GM12878 (cell line): ENCODE results near the gene GANAB. TPM values are rescaled to one million over a fixed set of nuclear protein-coding genes. Genes with fewer than 3 reads are reported as not detected.
A peak's percentile ranks its signal among the peaks of the same experiment; 100 is the strongest.

Experiments
- ATAC-seq: fragments of 200-7000 bp; cut with Tn5 transposase; 3 replicates; pipeline ENCODE4 v1.9.1; 2020; ENCODE audit warnings: mild to moderate bottlenecking, moderate library complexity
- BruUV-seq: library from RNA; stranded (reverse); fragments of 400-500 nt; replicated peaks from 2 replicates; lab custom pipeline; 2021; lab: Mats Ljungman, UMichigan
- CTCF ChIA-PET: fragments of 300-600 bp; sonication (Branson Sonifier 250); formaldehyde crosslinking; extraction: SDS; loops from one replicate; lab custom pipeline; 2021; ENCODE audit warnings: inconsistent platforms; lab: Yijun Ruan, JAX
- POLR2A ChIA-PET: fragments of 350-600 bp; formaldehyde crosslinking; extraction: SDS; loops from one replicate; lab custom pipeline; 2021; ENCODE audit warnings: inconsistent platforms; lab: Charles Lee
- RAD21 ChIA-PET: fragments of 300-600 bp; sonication (Branson Sonifier 250); formaldehyde crosslinking; loops from one replicate; lab custom pipeline; 2023; ENCODE audit warnings: antibody characterized with exemption; ENCODE audit not compliant: unreplicated experiment; lab: Charles Lee
- SMC1A ChIA-PET: fragments of 300-600 bp; sonication (Branson Sonifier 250); formaldehyde crosslinking; loops from one replicate; lab custom pipeline; 2023; ENCODE audit not compliant: unreplicated experiment, uncharacterized antibody; lab: Charles Lee
- DNase-seq: peaks from one replicate; pipeline ENCODE4 v3.0.0-alpha.2; 2011; ENCODE audit warnings: low read depth, low spot score
- FAIRE-seq: peaks from 3 replicates; lab custom pipeline; 2011; peaks lifted over from hg19 to GRCh38; lab: Jason Lieb, UNC
- H2AFZ ChIP-seq: 2 replicates; pipeline ENCODE4 v1.6.0; 2011; ENCODE audit warnings: low read depth, low read length, control low read depth; ENCODE audit not compliant: control insufficient read depth
- H3K27ac ChIP-seq: 2 replicates; pipeline ENCODE4 v1.5.1; 2011; ENCODE audit warnings: control low read depth; ENCODE audit not compliant: control insufficient read depth, insufficient read depth
- H3K27me3 ChIP-seq, 2 experiments: replicated peaks in 1 of 2; 2 replicates each; pipeline versions ENCODE4 v1.6.0 to v1.6.1; 2011; ENCODE audit warnings: low read length in 1 of 2; ENCODE audit not compliant: control insufficient read depth in 2 of 2, insufficient read depth in 2 of 2
- H3K36me3 ChIP-seq, 2 experiments: 2 replicates each; pipeline ENCODE4 v1.5.1; 2011; ENCODE audit warnings: low read length in 1 of 2; ENCODE audit not compliant: control insufficient read depth in 2 of 2, insufficient read depth in 2 of 2
- H3K4me1 ChIP-seq: 2 replicates; pipeline ENCODE4 v1.6.1; 2011; ENCODE audit warnings: mild to moderate bottlenecking, low read length, moderate library complexity, mixed read lengths; ENCODE audit not compliant: control insufficient read depth, insufficient read depth
- H3K4me2 ChIP-seq: 2 replicates; pipeline ENCODE4 v1.6.0; 2011; ENCODE audit warnings: control low read depth; ENCODE audit not compliant: control insufficient read depth, insufficient read depth
- H3K4me3 ChIP-seq: fragments of 200-600 bp; sonication (generic); 2 replicates; pipeline ENCODE4 v1.5.1; 2016
- H3K79me2 ChIP-seq: 2 replicates; pipeline ENCODE4 v1.6.0; 2011; ENCODE audit warnings: low read length; ENCODE audit not compliant: control insufficient read depth, insufficient read depth
- H3K9ac ChIP-seq: 2 replicates; pipeline ENCODE4 v1.8.0; 2011; ENCODE audit warnings: low read length, control low read depth, mixed read lengths; ENCODE audit not compliant: control insufficient read depth, insufficient read depth
- H3K9me3 ChIP-seq: replicated peaks from 3 replicates; pipeline ENCODE4 v1.5.1; 2011; ENCODE audit warnings: mild to moderate bottlenecking, low read length; ENCODE audit not compliant: control insufficient read depth, insufficient read depth
- H4K20me1 ChIP-seq: 2 replicates; pipeline ENCODE4 v1.6.0; 2011; ENCODE audit not compliant: control insufficient read depth, insufficient read depth
- FOXK2 ChIP-seq: fragments of 450-650 bp; IDR thresholded peaks from 2 replicates; pipeline ENCODE4 v1.6.1; 2017; ENCODE audit warnings: mild to moderate bottlenecking, moderate library complexity
- HDAC2 ChIP-seq: fragments of 200-600 bp; sonication (generic); IDR thresholded peaks from 2 replicates; pipeline ENCODE4 v1.6.1; 2017
- HDGF ChIP-seq: fragments of 450-650 bp; IDR thresholded peaks from 2 replicates; pipeline ENCODE4 v1.6.1; 2016; ENCODE audit warnings: antibody characterized with exemption
- KLF5 ChIP-seq: fragments of 450-650 bp; IDR thresholded peaks from 2 replicates; pipeline ENCODE4 v1.6.1; 2014; ENCODE audit warnings: mild to moderate bottlenecking; ENCODE audit not compliant: partially characterized antibody
- MYB ChIP-seq: fragments of 150-350 bp; IDR thresholded peaks from 2 replicates; pipeline ENCODE4 v1.6.1; 2014; ENCODE audit warnings: mild to moderate bottlenecking, low read depth, low read length, borderline replicate concordance
- NRF1 ChIP-seq: conservative IDR thresholded peaks from 2 replicates; pipeline ENCODE4 v1.6.1; 2011; ENCODE audit warnings: mild to moderate bottlenecking, low read depth, low read length, improper control_type of control experiment
- RB1 ChIP-seq: fragments of 450-650 bp; formaldehyde crosslinking; IDR thresholded peaks from 2 replicates; pipeline ENCODE4 v1.6.1; 2017; ENCODE audit warnings: mild to moderate bottlenecking, borderline replicate concordance
- SIX5 ChIP-seq: IDR thresholded peaks from 2 replicates; pipeline ENCODE4 v1.6.1; 2011; ENCODE audit warnings: mild to moderate bottlenecking, low read depth, low read length, moderate library complexity; ENCODE audit not compliant: severe bottlenecking
- SMAD5 ChIP-seq: IDR thresholded peaks from 2 replicates; pipeline ENCODE4 v1.6.1; 2016; ENCODE audit warnings: antibody characterized with exemption, low read depth
- SMARCA5 ChIP-seq: fragments of 450-650 bp; IDR thresholded peaks from 2 replicates; pipeline ENCODE4 v1.6.1; 2017; ENCODE audit warnings: mild to moderate bottlenecking
- SMC3 ChIP-seq: IDR thresholded peaks from 2 replicates; pipeline ENCODE4 v1.6.1; 2011; ENCODE audit warnings: low read length, improper control_type of control experiment, borderline replicate concordance
- SPI1 ChIP-seq: IDR thresholded peaks from 2 replicates; pipeline ENCODE4 v1.6.1; 2011; ENCODE audit warnings: low read depth, mild to moderate bottlenecking, low read length, moderate library complexity, borderline replicate concordance; ENCODE audit not compliant: insufficient read depth
- TARDBP ChIP-seq: IDR thresholded peaks from 2 replicates; pipeline ENCODE4 v1.6.1; 2016; ENCODE audit warnings: borderline replicate concordance
- WRNIP1 ChIP-seq: IDR thresholded peaks from 2 replicates; pipeline ENCODE4 v1.6.1; 2011; ENCODE audit warnings: low read depth, low read length, improper control_type of control experiment, borderline replicate concordance
- ZNF217 ChIP-seq: fragments of 450-650 bp; IDR thresholded peaks from 2 replicates; pipeline ENCODE4 v1.6.1; 2017; ENCODE audit warnings: antibody characterized with exemption, mild to moderate bottlenecking
- WGBS: methylation state at CpG from one replicate; pipeline ENCODE4 v1.1.6; 2016; ENCODE audit warnings: low lambda C conversion rate; ENCODE audit not compliant: insufficient replicate concordance, insufficient coverage; ENCODE audit errors: missing lambda C conversion rate; 5-methylcytosine and 5-hydroxymethylcytosine counted together
- in situ Hi-C: fragments of 300-500 bp; cut with MboI; formaldehyde crosslinking; loops from 9 replicates; pipeline ENCODE4 v1.14.3; 2018; ENCODE audit warnings: mixed read lengths
- intact Hi-C: fragments of 100-400 bp; cut with micrococcal nuclease; formaldehyde crosslinking; loops from one replicate; pipeline ENCODE4 v1.14.2; 2022; ENCODE audit not compliant: unreplicated experiment
- polyA plus RNA-seq, 11 experiments: library from polyadenylated mRNA; depleted of rRNA in 4 of 11; unstranded in 6 of 11; stranded (reverse) in 5 of 11; fragments of >200 nt; fragmentation: Nextera tagmentation in 4 of 11; fragmentation: Illumina TruSeq in 1 of 11; extraction: Ambion mirVana in 4 of 11; extraction: Trizol in 1 of 11; gene quantifications; 1 replicate in 1 of 11; 2 replicates in 10 of 11; pipeline versions ENCODE4 v1.2.1 to v1.2.3, GENCODE V29; 2011 to 2016; ENCODE audit warnings: inconsistent platforms in 2 of 11, missing spikeins in 2 of 11, low read depth in 1 of 11
- total RNA-seq, 4 experiments: library from RNA; depleted of rRNA in 3 of 4; stranded (reverse); fragments of >200 nt in 3 of 4; fragmentation: Illumina TruSeq in 1 of 4; extraction: Trizol in 1 of 4; gene quantifications; 2 replicates each; pipeline versions ENCODE4 v1.2.1 to v1.2.3, GENCODE V29; 2013 to 2021
- TF ChIP-seq, protein P1 (sequence below): fragments of 150-350 bp; IDR thresholded peaks from 2 replicates; pipeline ENCODE4 v1.6.1; 2016; ENCODE audit warnings: low read depth, low read length
- TF ChIP-seq, protein P2 (sequence below), 3 experiments: IDR thresholded peaks in 2 of 3; conservative IDR thresholded peaks in 1 of 3; 2 replicates each; pipeline ENCODE4 v1.5.1; 2011; ENCODE audit warnings: low read depth in 3 of 3, low read length in 3 of 3, mild to moderate bottlenecking in 3 of 3, control low read depth in 2 of 3, moderate library complexity in 2 of 3, inconsistent platforms in 1 of 3, mixed read lengths in 1 of 3; ENCODE audit not compliant: control insufficient read depth in 2 of 3, insufficient read depth in 1 of 3; ENCODE audit errors: extremely low read depth in 1 of 3

Gene GANAB
- total and polyA plus RNA-seq, 10 of the 15 experiments (the other 5 are each of a cell fraction or from before 2014, with no cell fraction given), result 4.5 to 175 (median 102) TPM

DNA sequence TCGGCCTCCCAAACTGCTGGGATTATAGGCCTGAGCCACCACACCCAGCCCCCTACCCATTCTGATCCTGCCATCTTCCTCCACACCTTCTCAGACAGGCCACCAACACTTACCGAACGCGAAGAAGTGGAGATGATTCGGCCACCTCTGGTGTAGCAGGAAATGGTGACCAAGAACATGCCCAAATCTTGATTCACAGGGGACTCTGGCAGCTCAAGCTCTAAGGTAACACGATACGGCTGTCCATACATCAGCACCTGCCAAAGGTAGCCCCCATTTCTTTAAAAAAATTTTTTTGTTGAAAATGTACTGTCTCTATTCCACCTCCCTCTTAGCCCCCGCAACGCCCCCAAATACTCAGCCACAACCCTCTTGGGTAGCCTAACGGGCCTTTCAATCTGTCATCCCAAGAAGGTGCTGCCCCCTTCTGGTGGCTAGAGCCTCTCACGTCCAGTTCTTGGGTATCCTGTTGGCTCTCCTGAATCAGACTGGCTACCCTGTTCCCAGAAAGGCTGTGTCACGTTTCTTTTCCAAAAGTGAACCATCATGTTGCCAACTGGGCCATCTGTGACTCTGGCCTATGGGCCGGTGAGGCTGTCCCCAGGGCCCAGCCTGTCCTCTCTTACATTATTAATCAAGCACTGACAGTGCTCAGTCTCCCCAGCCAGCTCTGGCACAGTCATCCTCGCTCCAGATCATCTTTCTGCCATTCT, 48.2 kb upstream of the GANAB start:
- H3K36me3 ChIP-seq, result peaks cover 9% of the 10 kb centered on the region in 2 experiments; a peak in 3 of 4 replicates
- peak; percentile 88 for FAIRE-seq
- no peak overlapping the region for H3K4me3 ChIP-seq
- H3K9ac ChIP-seq, result no peak overlapping the region
- ChIA-PET POLR2A (interaction anchor here (0.6 to 1.0 kb wide), 7 partner anchors 15 to 913 kb away, joined by 3 to 7 read pairs (median 3); partner anchors contain the start of genes B3GAT3, HNRNPUL2 and TTC9C), SMC1A (interaction anchor here (0.7 to 3.2 kb wide), 15 partner anchors 12 to 299 kb away, joined by 3 to 17 read pairs (median 3); partner anchors contain the start of genes GANAB and MTA2), CTCF (interaction anchor here (0.6 to 3.3 kb wide), 39 partner anchors 9 to 326 kb away, joined by 3 to 48 read pairs (median 4); partner anchors contain the start of genes B3GAT3, BSCL2, C11orf98 and CSKMT), RAD21 (interaction anchor here (0.5 to 3.2 kb wide), 13 partner anchors 15 to 300 kb away, joined by 3 to 18 read pairs (median 4); partner anchors contain the start of genes C11orf98, CSKMT, HNRNPUL2 and LBHD1)
- BruUV-seq, result no TSS peak
- no peak for DNase-seq
- no peaks in the 10 kb centered on the region for H3K9me3 ChIP-seq
- H3K4me2 ChIP-seq, result no peak overlapping the region
- no peaks in the 10 kb centered on the region for H3K4me1 ChIP-seq
- no peak overlapping the region for H3K27ac ChIP-seq
- in situ Hi-C loops, result loop anchor here (5.0 to 10.0 kb wide), 2 partner anchors 270 to 297 kb away; no protein-coding TSS in a partner anchor
- H2AFZ ChIP-seq, result no peak overlapping the region
- intact Hi-C loops, result loop anchor here (1.0 to 2.0 kb wide), 2 partner anchors 270 to 300 kb away; no protein-coding TSS in a partner anchor
- no peaks in the 10 kb centered on the region for H3K79me2 ChIP-seq
- WGBS, result 15% methylated on average over 14 of the region's 14 CpGs
- H3K27me3 ChIP-seq, result no peaks in the 10 kb centered on the region
- no peaks in the 10 kb centered on the region for H4K20me1 ChIP-seq
- peak; percentile 99 for ATAC-seq
- TF ChIP-seq, protein P1, sequence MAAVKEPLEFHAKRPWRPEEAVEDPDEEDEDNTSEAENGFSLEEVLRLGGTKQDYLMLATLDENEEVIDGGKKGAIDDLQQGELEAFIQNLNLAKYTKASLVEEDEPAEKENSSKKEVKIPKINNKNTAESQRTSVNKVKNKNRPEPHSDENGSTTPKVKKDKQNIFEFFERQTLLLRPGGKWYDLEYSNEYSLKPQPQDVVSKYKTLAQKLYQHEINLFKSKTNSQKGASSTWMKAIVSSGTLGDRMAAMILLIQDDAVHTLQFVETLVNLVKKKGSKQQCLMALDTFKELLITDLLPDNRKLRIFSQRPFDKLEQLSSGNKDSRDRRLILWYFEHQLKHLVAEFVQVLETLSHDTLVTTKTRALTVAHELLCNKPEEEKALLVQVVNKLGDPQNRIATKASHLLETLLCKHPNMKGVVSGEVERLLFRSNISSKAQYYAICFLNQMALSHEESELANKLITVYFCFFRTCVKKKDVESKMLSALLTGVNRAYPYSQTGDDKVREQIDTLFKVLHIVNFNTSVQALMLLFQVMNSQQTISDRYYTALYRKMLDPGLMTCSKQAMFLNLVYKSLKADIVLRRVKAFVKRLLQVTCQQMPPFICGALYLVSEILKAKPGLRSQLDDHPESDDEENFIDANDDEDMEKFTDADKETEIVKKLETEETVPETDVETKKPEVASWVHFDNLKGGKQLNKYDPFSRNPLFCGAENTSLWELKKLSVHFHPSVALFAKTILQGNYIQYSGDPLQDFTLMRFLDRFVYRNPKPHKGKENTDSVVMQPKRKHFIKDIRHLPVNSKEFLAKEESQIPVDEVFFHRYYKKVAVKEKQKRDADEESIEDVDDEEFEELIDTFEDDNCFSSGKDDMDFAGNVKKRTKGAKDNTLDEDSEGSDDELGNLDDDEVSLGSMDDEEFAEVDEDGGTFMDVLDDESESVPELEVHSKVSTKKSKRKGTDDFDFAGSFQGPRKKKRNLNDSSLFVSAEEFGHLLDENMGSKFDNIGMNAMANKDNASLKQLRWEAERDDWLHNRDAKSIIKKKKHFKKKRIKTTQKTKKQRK, result no peak
- TF ChIP-seq HDGF (peak; percentile 16; the same call in 1 of the 2 replicates), MYB (no peak), HDAC2 (no peak), ZNF217 (no peak), SPI1 (no peak), SIX5 (no peak), SMC3 (peak; percentile 73; the same call in 1 of the 2 replicates), SMARCA5 (no peak), KLF5 (no peak), RB1 (0 out of 2 replicates have a peak, but pooled peaks have one; percentile 23), FOXK2 (no peak), SMAD5 (no peak), TARDBP (no peak), NRF1 (no peak), WRNIP1 (no peak)
- TF ChIP-seq, protein P2, sequence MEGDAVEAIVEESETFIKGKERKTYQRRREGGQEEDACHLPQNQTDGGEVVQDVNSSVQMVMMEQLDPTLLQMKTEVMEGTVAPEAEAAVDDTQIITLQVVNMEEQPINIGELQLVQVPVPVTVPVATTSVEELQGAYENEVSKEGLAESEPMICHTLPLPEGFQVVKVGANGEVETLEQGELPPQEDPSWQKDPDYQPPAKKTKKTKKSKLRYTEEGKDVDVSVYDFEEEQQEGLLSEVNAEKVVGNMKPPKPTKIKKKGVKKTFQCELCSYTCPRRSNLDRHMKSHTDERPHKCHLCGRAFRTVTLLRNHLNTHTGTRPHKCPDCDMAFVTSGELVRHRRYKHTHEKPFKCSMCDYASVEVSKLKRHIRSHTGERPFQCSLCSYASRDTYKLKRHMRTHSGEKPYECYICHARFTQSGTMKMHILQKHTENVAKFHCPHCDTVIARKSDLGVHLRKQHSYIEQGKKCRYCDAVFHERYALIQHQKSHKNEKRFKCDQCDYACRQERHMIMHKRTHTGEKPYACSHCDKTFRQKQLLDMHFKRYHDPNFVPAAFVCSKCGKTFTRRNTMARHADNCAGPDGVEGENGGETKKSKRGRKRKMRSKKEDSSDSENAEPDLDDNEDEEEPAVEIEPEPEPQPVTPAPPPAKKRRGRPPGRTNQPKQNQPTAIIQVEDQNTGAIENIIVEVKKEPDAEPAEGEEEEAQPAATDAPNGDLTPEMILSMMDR (IDR thresholded peaks at IDR 0.05 in 2 of 3, conservative IDR thresholded peaks at IDR 0.05 in 1 of 3; ENCODE audit: control insufficient read depth in 2 of 3, extremely low read depth in 1 of 3, insufficient read depth in 1 of 3, low read depth in 3 of 3, low read length in 3 of 3), result peak; percentile 79 to 86 (median 82)
